Activated CD4-positive, alpha-beta T cell treated with anti-CD3 and anti-CD28 coated beads for 4 hours (primary cell): Measurements from ENCODE around the gene AGRN.
"Not testable (repeated sequence)": the region's sequence is repeated elsewhere in the genome, so short reads cannot be mapped to it uniquely, and the experiment has no call there.

ENCODE experiments used
- DNase-seq, 2 donors: peaks; one replicate each; pipeline ENCODE4 v3.0.0-alpha.2; 2020

The AGRN gene

GRCh38 chr1:982765-983436, 37.0 kb upstream of the AGRN start:
- DNase-seq = no peak

- DNase-seq = peak; percentile 56 to 66
Observed at GRCh38 chr1:983798-984475, 36.0 kb upstream of the AGRN start.

GRCh38 chr1:984476-984814, 35.5 kb upstream of the AGRN start:
- no peak for DNase-seq

- no peak for DNase-seq
Observed at GRCh38 chr1:985126-985525, 34.8 kb upstream of the AGRN start.

- DNase-seq = not testable (repeated sequence)
Observed at GRCh38 chr1:988061-988460, 31.9 kb upstream of the AGRN start.

- not testable (repeated sequence) for DNase-seq
Observed at GRCh38 chr1:991275-991674, 28.6 kb upstream of the AGRN start.

GRCh38 chr1:991895-992294, 28.0 kb upstream of the AGRN start:
- DNase-seq = no peak

- DNase-seq = no peak
Observed at GRCh38 chr1:992362-992761, 27.6 kb upstream of the AGRN start.

GRCh38 chr1:993379-993995, 26.4 kb upstream of the AGRN start:
- DNase-seq = no peak

GRCh38 chr1:994546-994945, 25.4 kb upstream of the AGRN start:
- not testable (repeated sequence) for DNase-seq

GRCh38 chr1:995665-996633, 24.0 kb upstream of the AGRN start:
- no peak for DNase-seq

GRCh38 chr1:996851-997712, 22.8 kb upstream of the AGRN start:
- DNase-seq = no peak

GRCh38 chr1:997713-997992, 22.3 kb upstream of the AGRN start:
- no peak for DNase-seq

- no peak for DNase-seq
Observed at GRCh38 chr1:997993-998744, 21.8 kb upstream of the AGRN start.

GRCh38 chr1:998745-998994, 21.2 kb upstream of the AGRN start:
- DNase-seq = no peak

- no peak for DNase-seq
Observed at GRCh38 chr1:998995-999724, 20.8 kb upstream of the AGRN start.

- DNase-seq = peak; percentile 71 to 77
Observed at GRCh38 chr1:999725-1000356, 20.1 kb upstream of the AGRN start, which contains the start of gene HES4. TSS of gene HES4 (minus strand) at chr1:1000097. CDS start at chr1:999973, 124 bp downstream.

GRCh38 chr1:1000357-1001056, 19.4 kb upstream of the AGRN start:
- DNase-seq = peak; percentile 73 to 76

- DNase-seq = no peak
Observed at GRCh38 chr1:1001057-1001783, 18.7 kb upstream of the AGRN start.
